GM21619 (cell line): ENCODE measurements around the gene TTC17.
"Not testable (repeated sequence)": the region's sequence is repeated elsewhere in the genome, so short reads cannot be mapped to it uniquely, and the experiment has no call there.

ENCODE experiments used
- ATAC-seq: cut with Tn5 transposase; IDR thresholded peaks from one replicate; pipeline ENCODE4 v1.9.1; 2021; ENCODE audit not compliant: unreplicated experiment

The TTC17 gene

GRCh38 chr11:43384393-43384792 is 25.7 kb downstream of the TTC17 start:
- ATAC-seq = no peak

- no peak for ATAC-seq
Observed at GRCh38 chr11:43392713-43393112, 34.0 kb downstream of the TTC17 start.

DNA sequence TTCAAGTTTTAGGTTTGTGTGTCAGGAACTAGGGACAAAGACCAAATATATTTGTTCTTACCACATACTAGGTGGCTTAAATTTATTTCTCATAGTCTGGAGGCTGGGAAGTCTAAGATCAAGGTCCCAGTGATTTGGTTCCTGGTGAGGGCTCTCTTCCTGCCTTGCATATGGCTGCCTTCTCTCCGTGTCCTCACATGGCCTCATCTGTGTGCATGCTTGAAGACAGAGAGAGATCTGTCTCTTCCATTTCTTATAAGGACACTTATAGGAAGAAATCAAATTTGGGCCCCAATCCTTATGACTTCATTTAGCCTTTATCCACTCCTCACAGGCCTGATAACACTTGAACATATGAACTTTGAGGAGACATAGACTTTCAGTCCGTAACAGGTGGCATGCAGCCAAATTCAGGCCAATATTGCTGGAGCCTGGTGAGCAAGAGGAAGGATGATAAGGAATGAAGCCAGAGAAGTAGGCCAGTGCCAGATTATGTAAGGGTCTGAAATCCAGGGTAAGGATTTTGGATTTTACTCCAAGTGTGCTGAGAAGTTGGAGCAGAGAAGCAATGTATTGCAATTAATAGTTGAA is 35.1 kb downstream of the TTC17 start:
- no peak for ATAC-seq

GRCh38 chr11:43396617-43397016 is 37.9 kb downstream of the TTC17 start:
- no peak for ATAC-seq

DNA sequence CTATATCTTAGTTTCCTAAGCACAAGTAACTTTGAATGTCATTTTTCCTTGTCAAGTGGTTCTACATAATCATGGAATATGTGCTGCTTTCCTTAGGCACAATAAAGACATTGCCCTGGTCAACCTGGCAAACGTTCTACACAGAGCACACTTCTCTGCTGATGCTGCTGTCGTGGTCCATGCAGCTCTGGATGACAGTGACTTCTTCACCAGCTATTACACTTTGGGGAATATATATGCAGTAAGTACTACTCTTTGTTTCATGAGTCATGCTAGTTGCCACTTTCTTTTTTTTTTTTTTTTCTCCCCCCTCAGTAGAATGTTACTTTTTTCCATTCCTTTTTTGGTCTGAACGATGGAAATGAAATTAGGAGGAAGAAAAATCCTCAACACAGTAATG is 38.5 kb downstream of the TTC17 start:
- no peak for ATAC-seq

DNA sequence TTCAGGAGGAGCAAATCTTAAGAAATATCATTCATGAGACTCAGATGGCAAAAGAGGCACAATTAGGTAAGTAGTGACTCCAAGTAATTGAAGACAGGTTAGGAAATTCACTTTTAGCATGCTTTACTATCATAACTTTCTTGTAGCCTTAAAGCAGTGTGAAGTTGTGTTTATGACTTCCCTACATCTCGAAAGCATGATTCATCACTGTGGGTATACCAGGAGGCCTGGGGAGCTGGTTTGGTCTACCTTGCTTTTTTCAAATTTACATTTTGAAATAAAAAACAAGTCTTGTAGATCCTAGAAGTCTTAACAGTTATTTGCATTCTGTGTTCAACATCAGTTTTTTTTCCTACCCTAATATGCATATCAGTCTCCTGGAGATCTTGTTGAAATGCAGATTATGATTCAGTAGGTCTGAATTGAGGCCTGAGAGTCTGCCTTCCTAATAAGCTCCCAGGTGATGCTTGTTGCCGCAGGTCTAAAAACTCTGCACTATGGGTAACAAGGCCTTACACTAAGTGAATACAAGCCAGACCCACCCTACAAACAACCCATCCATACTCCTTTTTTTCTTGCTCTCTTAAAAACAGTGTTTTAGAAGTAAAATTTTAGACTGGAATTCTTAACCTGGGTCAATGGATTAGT is 41.4 kb downstream of the TTC17 start:
- ATAC-seq = no peak

GRCh38 chr11:43401252-43401651 is 42.5 kb downstream of the TTC17 start:
- ATAC-seq = no peak

GRCh38 chr11:43401811-43402210 is 43.1 kb downstream of the TTC17 start:
- ATAC-seq = not testable (repeated sequence)

DNA sequence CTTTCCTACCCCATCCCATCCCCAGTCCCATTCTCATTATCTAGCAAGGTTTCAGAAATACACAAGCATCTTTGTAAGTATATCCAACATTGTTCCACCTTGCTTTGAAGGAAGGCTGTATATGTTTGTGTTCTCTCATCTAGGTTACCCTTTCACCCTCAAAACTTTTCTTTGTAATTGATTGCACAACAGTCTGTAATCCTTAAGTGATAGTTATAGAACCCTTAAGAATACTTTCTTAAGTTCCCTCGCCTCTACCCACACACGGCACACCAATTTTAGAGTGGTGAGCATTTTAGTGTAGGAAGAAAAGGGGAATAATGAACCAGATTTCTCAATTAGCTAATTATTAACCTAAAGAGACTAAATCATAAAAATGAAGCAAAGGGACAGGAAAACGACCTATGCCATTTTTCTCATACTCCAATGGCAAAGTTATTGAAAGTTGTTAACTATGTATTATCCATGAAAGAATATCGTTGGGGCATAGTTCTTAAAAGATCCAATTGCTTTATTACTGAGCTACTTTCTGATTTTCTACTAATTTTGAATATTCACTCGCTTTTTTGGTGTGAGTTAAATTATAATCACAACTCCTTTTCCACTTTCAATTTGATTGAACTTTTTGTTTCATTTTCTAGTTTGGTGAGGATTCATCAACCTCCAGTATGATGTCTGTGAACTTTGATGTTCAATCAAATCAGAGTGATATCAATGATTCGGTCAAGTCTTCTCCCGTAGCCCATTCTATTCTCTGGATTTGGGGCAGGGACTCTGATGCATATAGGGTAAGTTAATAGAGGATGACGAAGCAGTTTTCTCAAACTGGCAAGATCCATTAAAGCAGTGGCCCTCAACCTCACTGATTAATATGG is 44.9 kb downstream of the TTC17 start:
- ATAC-seq = no peak

DNA sequence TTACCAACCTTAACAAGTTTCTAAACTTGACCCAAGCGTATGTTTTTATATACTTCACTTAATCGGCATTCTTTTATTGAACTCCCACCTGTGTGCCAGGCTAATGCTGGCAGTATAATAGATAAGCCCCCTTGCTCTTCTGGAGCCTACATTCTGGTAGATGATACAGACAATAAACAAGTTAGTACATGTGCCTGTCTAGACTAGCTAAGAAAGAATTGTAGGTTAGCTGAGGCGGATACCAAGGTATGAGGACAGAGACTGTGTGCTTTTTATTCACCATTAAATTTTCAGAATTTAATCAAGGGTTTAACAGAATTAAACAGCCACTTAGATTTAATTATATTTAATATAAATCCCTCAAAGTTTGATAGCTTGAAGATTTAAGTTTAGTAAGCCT is 45.7 kb downstream of the TTC17 start:
- no peak for ATAC-seq

DNA sequence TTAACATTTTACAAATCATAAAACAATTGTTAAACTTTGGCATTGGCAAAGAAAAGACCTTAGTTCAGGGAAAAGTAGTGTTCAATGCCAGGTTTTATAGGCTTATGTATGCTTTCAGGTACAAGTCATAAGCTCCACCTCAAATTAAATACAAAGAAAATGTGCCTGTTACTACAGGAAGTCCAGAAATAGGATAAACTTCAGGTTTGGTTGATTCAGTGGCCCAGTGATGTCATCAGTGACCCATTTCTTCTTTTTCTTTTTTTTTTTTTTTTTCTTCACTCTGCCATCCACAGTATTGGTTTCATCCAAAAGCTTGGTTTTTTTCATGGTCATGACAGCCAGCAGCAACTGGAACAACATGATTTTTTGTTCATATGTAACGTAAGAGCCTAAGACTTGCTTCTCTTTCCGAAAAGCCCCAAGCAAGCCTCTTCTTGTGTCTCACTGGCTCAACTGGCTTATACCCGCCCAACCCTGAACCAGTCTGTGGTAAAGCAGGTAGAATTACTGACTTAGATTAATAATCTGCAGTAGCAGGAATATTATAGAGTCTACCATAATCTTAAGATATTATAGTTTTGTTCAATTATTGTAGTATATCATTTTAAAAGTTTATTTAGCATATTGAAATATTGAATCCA is 46.2 kb downstream of the TTC17 start:
- ATAC-seq = no peak

GRCh38 chr11:43408277-43408676 is 49.6 kb downstream of the TTC17 start:
- no peak for ATAC-seq

- no peak for ATAC-seq
Observed at GRCh38 chr11:43410394-43410793, 51.7 kb downstream of the TTC17 start.

DNA sequence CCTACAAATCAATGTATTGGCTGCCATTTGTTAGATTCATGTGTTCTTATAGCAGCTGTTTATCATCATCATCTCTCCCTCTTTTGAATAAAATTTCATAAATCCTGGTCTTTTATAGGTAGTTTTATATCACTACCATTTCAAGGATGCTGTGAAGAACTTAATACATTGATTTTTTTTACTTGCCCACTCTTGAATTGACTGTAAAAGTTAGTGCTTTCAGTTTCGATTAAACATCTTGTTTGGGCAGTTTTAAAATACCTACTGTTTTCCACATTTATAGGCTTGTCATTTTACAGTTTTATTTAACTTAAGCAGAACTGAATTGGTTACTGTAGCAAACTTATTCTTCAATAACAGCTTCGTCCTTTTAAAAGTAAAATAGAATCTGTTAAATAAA is 59.5 kb downstream of the TTC17 start:
- ATAC-seq = peak; percentile 50

- ATAC-seq = no peak
Observed at GRCh38 chr11:43419460-43419859, 60.7 kb downstream of the TTC17 start.

- ATAC-seq = no peak
Observed at GRCh38 chr11:43427971-43428370, 69.3 kb downstream of the TTC17 start.

GRCh38 chr11:43430916-43431315 is 72.2 kb downstream of the TTC17 start:
- not testable (repeated sequence) for ATAC-seq

GRCh38 chr11:43434893-43435292 is 76.2 kb downstream of the TTC17 start:
- ATAC-seq = no peak

GRCh38 chr11:43440486-43440885 is 81.8 kb downstream of the TTC17 start:
- ATAC-seq = no peak

- ATAC-seq = no peak
Observed at GRCh38 chr11:43443811-43444210, 85.1 kb downstream of the TTC17 start.

GRCh38 chr11:43447151-43447550 is 88.4 kb downstream of the TTC17 start:
- no peak for ATAC-seq

DNA sequence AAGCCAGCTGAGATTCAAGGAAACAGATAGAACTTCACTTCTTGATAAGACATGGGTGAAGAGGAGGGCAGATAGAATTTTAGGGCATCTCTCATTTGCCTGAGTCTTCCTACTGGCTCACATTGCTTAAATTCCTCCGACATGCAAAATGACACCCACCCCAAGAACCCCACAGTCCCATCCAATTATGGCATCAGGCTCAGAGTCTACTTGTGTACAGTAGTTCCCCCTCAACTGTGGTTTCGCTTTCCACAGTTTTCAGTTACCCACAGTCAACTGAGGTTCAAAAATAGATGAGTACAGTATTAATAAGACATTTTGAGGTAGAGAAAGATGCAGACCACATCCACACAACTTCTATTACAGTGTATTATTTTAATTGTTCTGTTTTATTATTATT is 99.8 kb downstream of the TTC17 start:
- no peak for ATAC-seq
